ENCODE results near the gene SPG21. TPM values are rescaled to one million over a fixed set of nuclear protein-coding genes. Genes with fewer than 3 reads are reported as not detected.

SPG21 gene
- total and polyA plus RNA-seq, 2 of the 4 experiments (the other 2 are of a cell fraction): 59.9 to 60.8 TPM

DNA sequence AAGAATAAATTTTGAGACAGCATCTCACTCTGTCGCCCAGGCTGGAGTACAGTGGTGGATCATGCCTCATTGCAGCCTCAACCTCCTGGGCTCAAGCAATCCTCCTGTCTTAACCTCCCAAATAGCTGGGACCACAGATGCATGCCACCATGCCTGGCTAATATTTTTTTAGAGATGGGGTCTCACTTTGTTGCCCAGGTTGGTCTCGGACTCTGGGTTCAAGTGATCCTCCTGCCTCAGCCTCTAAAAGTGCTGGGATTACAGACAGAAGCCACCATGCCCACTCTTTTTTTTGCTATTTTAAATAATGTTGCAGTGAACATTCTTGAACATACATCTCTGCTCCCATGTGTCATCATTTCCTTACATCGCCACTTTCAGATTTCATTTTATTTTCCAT is 48.7 kb upstream of the SPG21 start:
- no peak overlapping the region for H3K4ac ChIP-seq (ENCODE audit: low read depth, low read length)
- ATAC-seq (ENCODE audit: low read depth) (no peak), DNase-seq (no peak)
- H4K20me1 ChIP-seq (ENCODE audit: insufficient read depth, low read length): no peaks in the 10 kb centered on the region
- H3K9ac ChIP-seq (ENCODE audit: low read depth, low read length): no peak overlapping the region
- intact Hi-C loops (cut with micrococcal nuclease) (loop anchor here (10.0 kb wide), 1 partner anchor 236 kb away; no protein-coding TSS in a partner anchor), in situ Hi-C loops (cut with MboI; ENCODE audit: low sequenced_read_pairs) (loop anchor here (10.0 kb wide), 2 partner anchors 46 to 236 kb away; no protein-coding TSS in a partner anchor), dilution Hi-C loops (cut with HindIII; ENCODE audit: low sequenced_read_pairs, unreplicated experiment) (no loop called here)
- no peak overlapping the region for H2BK15ac ChIP-seq (ENCODE audit: low read depth, low read length)
- H4K5ac ChIP-seq (ENCODE audit: low read depth, low read length): no peak overlapping the region
- ChIA-PET POLR2A (ENCODE audit: unreplicated experiment) (no interaction called here), CTCF (interaction anchor here (0.6 kb wide), 1 partner anchor 103 kb away, joined by 6 read pairs; no protein-coding TSS in a partner anchor)
- no peak overlapping the region for H2AK9ac ChIP-seq (replicated peaks; ENCODE audit: low read depth, low read length, poor library complexity)
- H4K8ac ChIP-seq (ENCODE audit: low read depth in 2 of 2, low read length in 2 of 2): no peak overlapping the region
- BruUV-seq (replicated peaks): no TSS peak
- peaks cover 7% of the 10 kb centered on the region; the same call in 1 of the 2 replicates for H3K4me1 ChIP-seq (ENCODE audit: control insufficient read depth, insufficient read depth, low read length)
- no CpG with 5 or more reads among the region's 3 CpGs for WGBS, 2 experiments (ENCODE audit: extremely low coverage in 2 of 2, insufficient read length in 1 of 2)
- no peak overlapping the region for H2BK5ac ChIP-seq (ENCODE audit: low read depth, low read length, poor library complexity, severe bottlenecking)
- peaks cover 7% of the 10 kb centered on the region; the same call in 1 of the 2 replicates for H3K9me1 ChIP-seq (ENCODE audit: insufficient read depth, low read length)
- H3K79me1 ChIP-seq (ENCODE audit: low read depth in 1 of 2, low read length in 2 of 2): no peaks in the 10 kb centered on the region
- no peak overlapping the region for H2BK20ac ChIP-seq (ENCODE audit: low read depth, low read length)
- H2BK120ac ChIP-seq (ENCODE audit: low read depth, low read length): no peak overlapping the region
- no peak overlapping the region for H3K4me3 ChIP-seq (ENCODE audit: insufficient read depth, low read depth, low read length)
- no peak overlapping the region for H3K14ac ChIP-seq (replicated peaks; ENCODE audit: low read depth, low read length)
- no peak overlapping the region for H3K56ac ChIP-seq (ENCODE audit: extremely low read depth, insufficient read depth, low read length)
- H3K23ac ChIP-seq (ENCODE audit: low read depth, low read length): no peak overlapping the region
- TF ChIP-seq POLR2A (IDR thresholded peaks at IDR 0.05; ENCODE audit: low read depth, low read length): no peak
- TF ChIP-seq, protein P1, sequence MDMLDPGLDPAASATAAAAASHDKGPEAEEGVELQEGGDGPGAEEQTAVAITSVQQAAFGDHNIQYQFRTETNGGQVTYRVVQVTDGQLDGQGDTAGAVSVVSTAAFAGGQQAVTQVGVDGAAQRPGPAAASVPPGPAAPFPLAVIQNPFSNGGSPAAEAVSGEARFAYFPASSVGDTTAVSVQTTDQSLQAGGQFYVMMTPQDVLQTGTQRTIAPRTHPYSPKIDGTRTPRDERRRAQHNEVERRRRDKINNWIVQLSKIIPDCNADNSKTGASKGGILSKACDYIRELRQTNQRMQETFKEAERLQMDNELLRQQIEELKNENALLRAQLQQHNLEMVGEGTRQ (IDR thresholded peaks at IDR 0.05; ENCODE audit: low read depth, low read length): no peak
- no peak for TF ChIP-seq MXI1 (IDR thresholded peaks at IDR 0.05; ENCODE audit: borderline replicate concordance, low read depth, low read length)
- TF ChIP-seq NFE2L2 (IDR thresholded peaks at IDR 0.05; ENCODE audit: low read depth, low read length): no peak
- TF ChIP-seq RAD21 (IDR thresholded peaks at IDR 0.05; ENCODE audit: low read length): no peak
- TF ChIP-seq MAZ (IDR thresholded peaks at IDR 0.05; ENCODE audit: borderline replicate concordance, low read depth, low read length): no peak
- no peak for TF ChIP-seq ELK1 (IDR thresholded peaks at IDR 0.05; ENCODE audit: borderline replicate concordance, low read depth, low read length)
- no peaks in the 10 kb centered on the region for H3K9me3 ChIP-seq (ENCODE audit: control insufficient read depth, insufficient read depth, low read length)
- H3K27ac ChIP-seq (ENCODE audit: insufficient read depth, low read length): no peak overlapping the region
- no peaks in the 10 kb centered on the region for H3K36me3 ChIP-seq (ENCODE audit: control insufficient read depth, insufficient read depth, low read length)
- H2AK5ac ChIP-seq (ENCODE audit: low read depth, low read length): no peak overlapping the region
- no peak overlapping the region for H3K18ac ChIP-seq (ENCODE audit: low read depth, low read length)
- H4K91ac ChIP-seq (ENCODE audit: insufficient read depth, low read depth, low read length): no peak overlapping the region
- H3K27me3 ChIP-seq (ENCODE audit: control insufficient read depth, insufficient read depth, low read length): no peaks in the 10 kb centered on the region
- no peak overlapping the region for H3K4me2 ChIP-seq (ENCODE audit: low read depth, low read length)
- H2AFZ ChIP-seq (replicated peaks; ENCODE audit: low read length, poor library complexity): no peak overlapping the region
